HG02885 (cell line): ENCODE data around the gene WNT3.

Source experiments
- ATAC-seq: cut with Tn5 transposase; IDR thresholded peaks from one replicate; pipeline ENCODE4 v1.9.1; 2021; ENCODE audit warnings: mild to moderate bottlenecking; ENCODE audit not compliant: unreplicated experiment, poor library complexity

WNT3 gene

DNA sequence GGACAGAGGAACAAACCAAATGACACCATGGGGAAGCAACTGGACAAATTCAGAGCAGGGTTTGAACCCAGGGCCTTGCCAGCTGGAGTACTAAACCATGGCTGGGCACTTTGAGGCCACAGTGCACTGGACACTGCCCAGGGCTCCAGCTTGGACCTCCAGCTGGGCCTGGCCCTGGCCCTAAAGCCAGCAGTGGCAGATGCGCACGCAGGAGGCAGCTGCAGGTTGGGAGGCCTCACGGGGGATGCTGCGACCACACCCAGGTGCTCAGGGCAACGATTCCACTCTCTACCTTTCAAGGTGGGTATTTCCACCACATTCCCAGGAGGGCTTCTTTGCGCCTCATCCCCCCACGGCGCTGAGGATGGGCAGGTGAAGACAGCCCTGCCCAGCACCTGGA, 28.9 kb downstream of the WNT3 start:
- no peak for ATAC-seq

DNA sequence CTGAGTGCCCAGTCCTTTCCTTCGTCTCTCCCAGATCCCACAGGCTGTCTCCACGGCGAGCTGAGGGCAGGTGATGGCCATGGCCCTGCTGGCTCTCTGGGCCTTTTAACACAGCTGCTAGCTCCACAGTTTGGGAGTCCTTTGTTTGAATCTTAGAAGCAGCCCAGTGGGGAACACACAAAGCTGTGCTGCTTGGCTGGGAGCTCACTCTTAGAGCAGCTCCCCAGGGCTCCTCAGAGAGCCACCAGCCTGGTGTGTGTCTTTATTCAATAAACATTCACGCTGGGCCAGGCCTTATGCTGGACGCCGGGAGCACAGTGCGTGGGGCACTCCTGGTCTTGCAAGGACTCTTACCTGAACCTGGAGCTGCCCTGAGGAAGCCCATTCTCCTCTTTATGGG, 29.7 kb downstream of the WNT3 start:
- no peak for ATAC-seq

DNA sequence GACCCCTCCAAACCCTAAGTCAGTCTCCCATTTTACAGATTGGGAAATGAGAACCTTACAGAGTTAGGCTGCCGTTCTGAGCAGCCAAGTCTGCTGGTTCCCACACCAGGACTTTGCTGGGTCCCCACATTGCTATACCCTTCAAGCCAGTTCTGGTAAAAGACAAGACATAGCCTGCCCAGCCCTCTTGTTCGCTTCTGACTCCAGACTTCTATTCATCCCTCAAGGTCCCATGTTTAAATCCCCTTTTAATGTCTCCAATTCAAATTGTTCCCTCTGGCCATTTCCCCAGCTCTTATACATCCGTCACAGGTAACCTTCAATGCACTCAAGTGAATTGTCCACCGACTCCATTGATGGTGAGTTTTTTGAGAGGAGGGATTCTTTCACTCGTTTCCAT, 30.2 kb downstream of the WNT3 start:
- ATAC-seq = no peak

DNA sequence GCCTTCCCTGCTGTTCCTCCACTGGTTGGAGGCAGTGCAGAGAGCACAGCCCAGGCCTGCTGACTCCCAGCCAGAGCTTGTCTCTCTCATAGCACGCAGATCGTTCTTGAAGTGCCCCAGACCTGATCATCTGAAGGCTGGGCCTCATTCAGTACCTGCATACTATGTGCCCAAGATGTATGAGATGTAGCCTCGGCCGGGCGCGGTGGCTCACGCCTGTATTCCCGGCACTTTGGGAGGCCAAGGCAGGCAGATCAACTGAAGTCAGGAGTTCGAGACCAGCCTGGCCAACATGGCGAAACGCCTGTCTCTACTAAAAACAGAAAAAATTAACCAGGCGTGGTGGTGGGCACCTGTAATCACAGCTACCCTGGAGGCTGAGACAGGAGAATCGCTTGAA, 31.0 kb downstream of the WNT3 start:
- no peak for ATAC-seq

DNA sequence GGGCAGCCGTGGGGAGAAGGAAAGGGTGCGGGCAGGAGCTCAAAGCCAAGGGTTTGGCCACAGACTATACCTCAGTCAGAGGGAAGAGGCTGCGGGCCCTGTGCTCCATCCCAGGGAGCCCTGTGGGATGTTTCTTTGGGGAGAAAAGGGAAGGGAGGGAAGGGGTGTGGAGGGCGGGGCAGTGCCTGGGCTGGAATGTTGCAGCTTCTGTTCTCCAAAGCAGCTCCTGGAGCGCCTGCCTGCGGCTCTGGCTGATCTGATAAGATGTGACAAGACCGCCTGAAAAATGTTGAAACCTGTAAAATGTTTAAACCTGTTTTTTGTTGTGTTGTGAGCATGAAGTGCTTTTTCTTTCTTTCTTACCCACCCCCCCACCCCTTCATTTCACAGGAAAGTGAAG, 32.8 kb downstream of the WNT3 start:
- ATAC-seq = no peak

DNA sequence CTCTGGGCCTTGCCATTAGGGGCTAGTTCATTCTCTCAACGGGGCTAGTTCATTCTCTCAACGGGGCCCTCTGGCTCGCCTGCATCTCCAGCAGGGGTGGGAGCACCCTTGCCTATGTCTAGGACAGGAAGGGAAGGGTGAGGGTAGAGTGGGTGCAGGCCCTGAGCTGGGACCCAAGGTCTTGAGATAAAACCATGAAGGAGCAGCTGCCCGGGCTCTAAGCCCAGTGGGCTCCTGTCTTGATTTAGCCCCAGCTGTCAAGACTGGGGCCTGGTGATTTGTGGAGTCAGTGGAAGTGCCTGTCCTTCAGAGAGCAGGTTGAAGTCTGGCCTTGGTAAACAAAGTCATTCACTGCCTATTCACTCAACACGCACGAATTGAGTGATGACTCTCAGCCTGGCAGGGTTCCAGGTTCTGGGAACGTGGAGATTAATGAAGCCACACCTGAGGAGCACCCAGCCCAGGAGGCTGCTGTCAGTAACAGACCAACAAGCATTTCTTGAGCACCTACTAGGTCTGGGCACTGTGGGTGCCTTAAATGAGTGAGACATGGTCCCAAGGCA, 35.4 kb downstream of the WNT3 start:
- ATAC-seq = no peak

DNA sequence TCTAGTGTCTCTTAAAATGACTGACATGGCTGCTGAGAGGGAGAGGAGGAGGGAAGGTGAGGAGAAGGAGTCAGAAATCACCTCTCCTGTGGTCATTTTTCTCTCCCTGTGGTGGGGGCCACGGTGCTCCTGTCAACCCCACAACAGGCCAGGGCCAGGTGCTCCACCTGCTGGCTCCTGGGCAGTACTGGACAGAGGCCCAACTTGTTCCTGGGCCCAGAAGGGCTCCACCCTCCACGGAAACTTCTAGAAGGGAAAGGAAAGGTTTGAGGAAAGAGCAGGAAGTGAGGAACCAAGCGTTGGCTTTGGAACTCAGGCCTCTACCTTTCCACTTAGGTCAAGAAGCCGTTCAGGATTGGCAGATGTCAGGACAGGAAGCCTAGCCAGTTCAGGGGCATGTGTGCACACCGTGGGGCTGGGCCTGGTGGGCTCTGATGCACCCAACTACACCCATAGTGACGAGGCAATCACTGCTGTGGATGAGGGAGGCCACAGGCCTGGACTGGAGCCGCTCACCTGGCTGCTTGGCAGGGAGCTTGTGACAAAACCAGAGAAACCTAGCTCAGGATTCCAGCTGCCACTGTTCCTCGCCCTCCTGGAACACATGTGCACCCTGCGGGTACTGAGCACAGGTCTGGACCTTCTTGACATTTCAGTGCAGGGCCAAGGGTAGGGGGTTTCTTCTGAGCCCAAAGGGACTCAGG, 36.1 kb downstream of the WNT3 start:
- no peak for ATAC-seq

DNA sequence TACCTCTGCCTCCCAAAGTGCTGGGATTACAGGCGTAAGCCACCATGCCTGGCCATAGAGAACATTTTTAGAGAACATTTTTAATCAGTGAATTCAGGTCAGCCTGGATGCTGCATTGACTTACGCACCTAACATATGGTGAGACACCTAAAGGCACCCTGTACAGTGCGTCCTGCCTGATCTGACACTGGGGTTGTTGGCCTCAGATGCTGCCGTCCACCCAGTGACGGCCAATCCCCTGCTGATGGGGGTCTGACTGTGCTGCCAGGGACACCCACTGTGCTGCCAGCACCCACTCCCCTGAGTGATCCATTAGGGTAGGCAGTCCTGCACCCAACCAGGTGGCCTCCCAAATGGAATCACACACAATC, 38.5 kb downstream of the WNT3 start:
- no peak for ATAC-seq

DNA sequence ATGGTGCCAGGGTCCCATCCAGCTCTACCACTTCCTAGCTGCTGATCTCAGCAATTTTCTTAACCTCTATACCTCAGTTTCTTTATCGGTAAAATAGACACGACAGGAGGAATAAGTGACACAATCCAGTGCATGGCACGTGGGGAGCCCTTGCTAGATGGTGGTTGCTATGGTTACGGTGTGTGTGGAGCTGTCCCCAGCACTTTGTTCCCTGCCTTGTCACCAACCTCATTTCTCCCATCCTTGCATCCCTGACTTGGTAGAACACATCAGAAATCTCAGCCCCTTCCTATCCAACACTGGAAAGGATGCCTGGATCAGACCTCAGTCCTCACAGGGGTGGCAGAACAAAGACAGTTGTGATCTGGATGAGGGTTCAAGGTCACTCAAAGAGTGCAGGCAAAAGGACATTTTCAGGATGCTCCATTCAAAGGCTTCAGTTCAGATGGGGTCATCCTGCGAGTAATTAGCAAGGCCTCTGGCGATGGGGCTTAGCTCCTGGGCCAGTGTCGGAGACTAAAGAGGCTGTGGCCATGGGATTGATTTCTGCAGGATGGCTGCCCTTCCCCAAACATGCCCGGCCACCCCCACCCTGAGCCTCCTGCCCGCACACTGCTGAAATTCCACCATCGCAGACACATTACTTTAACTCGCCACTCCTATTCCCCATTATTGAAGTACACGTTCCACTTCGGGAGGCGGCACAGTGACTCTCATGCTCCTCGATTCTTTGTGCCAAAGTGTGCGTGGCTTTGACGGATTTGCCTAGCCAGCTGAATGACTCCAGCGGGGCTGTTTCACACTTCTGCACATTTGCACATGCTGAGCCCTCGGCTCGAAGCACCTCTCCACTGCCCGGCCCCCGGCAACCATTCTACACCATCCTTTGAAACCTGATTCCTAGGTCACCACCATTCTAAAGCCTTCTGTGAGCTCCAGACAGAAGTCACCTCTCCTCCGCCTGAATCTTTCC, 40.3 kb downstream of the WNT3 start:
- ATAC-seq = no peak

DNA sequence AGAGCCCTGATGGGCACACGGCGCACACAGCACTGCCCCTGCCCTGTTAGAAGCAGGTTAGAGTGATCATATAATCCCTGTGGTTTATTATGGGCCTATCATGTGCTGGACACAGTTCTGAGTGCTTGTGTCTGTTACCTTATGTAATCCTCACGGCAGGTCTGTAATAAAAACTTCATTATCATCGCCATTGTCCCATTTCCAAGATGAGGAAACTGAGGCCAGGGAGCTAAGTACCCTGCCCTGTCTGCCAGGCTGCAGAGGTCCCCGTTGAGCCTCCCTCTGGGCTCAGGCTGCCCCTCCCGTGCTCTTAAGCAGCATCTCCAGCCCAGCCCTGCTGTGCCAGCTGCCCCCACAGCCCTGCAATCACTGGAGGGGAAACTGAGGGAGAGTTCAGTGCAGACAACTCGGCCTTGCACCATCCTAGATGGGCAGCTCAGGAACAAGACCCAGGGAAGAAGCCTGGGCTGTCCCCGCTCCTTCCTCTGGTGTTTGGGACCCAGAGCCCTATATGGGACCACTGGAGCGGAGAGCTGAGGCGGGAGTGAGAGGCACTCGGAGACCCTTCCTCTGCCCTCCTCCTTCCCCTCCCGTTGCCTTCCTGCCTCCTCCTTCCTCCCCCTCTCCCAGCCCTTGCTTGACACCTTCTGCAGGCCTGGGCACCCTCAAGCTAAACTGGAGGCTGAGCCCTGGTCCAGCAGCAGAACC, 42.0 kb downstream of the WNT3 start:
- ATAC-seq = no peak

DNA sequence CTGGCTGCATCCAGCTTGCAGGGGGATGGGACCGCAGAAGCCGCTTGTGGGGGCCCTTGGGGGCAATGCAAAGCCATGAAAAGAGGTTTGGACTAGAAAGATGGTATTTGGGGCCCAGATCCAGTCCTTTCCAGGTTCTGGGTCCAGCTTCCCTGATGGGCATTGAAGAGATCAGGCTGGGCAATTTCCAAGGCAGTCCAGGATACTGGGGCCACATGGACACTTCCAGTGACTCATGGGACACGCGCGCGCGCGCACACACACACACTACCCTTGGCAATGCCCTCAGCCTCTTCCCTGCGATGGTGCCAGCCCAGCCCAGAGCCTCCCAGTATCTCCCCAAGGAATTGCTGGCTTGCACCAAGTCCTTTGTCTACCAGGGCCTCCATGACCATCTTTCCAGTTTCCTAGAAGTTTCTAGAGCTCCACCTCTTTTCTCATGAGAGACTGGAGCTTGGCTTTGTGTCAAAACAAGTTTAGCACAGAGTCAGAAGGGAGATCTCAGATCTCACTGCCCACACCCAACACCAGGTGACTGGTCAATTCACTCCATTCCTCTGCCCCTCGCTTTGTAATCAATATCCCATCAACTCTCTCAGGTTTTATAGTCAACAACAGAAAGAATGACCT, 44.3 kb downstream of the WNT3 start:
- no peak for ATAC-seq

DNA sequence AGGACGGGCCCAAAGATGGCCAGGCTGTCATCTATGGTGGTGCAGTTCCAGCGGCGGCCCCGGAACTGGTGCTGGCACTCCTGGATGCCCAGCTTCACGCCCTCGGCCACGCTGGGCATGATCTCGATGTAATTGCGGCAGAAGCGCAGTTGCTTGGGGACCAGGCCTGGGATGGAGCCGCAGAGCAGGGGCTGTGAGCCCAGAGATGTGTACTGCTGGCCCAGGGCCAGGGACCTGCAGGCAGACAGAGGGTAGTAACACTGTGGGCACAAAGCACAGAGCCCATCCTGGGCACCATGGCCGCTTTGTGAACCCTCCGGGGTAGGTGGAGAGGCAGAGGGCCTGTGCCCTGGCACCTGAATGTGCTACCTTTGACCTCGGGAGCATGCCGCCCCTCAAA, 44.8 kb downstream of the WNT3 start:
- ATAC-seq = no peak

DNA sequence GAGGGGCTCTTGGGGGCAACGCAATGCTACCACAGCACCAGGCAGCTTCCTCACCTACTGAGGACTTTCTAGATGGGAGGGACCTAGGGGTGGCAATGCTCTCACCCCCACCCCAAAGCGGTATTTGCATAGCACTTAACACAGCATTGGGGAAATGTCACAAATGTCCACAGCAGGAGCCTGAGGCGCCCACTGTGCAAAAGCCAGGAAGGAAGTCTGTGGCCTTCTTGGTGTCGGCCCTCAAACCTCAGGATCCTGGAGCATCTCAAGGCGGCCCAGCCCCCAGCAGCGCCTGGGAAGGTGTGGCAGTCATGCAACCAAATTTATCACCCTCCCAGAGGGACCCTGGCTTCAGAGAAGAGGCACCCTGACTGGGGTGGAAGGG, 45.3 kb downstream of the WNT3 start:
- ATAC-seq = no peak

DNA sequence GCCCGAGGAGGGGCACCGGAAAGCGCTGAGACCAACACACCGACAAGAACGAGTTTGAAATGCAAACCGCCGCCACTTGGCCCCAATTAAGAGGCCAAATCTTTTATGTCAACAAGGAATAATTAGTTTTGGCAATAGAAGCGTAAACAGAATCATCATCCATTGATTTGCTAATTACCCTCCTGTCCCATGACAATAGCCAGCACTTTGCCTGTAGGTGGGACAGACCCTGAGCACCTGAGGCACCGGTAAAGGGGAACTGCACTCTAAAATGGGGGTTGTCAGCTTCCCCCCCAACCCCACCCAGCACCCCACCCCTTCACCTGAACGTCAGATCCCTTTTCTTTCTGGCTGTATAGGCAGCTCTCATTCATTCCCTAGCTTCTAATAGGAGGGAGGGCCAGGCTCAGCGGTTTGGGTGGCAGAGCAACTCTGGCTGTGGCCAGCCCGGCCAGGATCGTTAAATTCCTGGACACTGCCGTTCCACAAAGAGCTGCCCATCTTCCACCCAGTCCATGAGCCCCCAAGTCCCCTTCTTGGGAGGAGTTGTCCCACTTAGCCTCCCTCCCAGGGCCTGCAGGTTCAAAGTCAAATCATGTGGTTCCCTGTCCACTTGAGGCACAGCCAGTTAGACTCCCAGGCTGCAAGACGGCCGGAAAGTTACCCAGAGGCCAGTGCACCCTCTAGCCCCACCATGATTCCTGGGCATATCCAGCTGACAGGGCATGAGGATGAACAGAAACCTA, 45.8 kb downstream of the WNT3 start:
- no peak for ATAC-seq

DNA sequence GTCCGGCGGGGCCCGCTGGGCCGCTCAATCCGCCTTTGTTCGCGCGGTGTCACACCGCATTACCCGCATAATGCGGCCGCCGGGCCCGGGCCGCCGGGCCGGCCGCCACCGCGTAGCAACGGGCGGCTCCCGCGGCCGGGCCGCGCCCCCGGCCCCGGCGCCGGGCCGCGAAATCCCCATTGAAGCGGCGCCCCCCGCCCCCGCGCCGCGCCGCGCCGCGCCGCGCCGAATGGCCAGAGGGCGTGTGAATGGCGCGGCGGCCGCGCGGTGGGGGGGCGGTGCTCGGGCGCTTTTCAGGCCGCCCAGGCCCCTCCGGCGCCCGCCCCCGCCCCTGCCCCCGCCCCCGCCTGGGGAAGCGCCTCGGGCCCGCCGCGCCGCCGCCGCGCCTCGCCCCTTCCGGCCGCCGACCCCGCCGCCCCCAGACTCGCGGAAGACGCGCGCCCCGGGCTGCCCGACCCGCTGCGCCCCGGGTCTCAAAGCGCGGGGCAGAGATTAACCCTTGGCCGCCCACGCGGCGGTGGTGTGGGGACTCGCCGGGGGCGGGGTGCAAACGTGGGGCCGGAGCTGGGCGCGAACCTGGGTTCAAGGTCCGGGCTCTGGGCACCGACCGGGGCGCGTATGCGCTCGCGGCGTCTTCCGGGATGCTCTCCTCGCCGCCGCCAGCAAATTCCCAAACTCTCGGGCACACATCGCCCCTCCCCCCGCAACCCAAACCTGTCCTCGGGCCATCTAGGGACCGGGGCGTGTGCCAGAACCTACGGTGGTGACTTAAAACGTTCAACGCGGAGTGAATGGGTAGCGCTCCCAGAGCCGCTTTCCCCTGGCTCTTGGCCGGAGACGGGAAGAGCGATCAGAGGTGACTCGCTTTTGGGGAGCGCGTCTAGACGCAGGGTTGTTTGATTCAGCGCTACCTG, 46.7 kb downstream of the WNT3 start:
- no peak for ATAC-seq

DNA sequence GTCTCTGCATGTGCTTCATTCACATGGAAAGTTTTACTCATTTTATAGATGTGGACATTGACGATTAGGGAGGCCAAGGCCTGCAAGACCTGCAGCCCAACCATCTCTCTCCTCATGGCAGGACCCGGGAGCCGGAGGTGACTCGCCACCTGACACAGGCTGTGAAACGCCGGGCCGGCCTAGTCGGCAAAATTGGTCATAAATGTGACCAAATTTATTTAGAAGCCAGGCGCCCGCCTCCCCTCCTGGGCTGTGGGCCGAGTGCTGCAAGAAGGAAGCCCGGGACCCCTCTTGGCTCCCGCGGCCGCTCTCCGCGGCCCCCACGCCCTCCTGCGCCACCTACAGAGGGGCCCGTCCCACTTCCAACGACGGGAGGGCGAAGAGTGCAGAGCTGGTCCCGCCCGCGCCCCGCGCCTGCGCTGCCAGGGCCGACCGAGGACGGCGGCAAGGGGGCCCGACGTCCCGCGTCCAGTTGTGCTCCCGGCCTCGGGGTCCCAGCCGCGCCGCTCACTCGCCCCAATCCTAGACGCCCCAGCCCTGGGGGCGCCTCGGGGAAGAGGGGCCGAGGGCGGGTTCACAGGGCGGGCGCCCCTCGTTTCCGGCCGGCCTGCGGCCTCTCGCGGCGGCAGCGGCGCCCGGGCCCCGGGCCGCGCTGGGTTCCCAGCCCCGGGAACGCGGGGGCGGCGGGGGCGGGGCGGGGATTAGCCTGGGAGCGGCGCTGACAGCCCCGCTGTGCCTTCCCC, 47.5 kb downstream of the WNT3 start:
- ATAC-seq = no peak

DNA sequence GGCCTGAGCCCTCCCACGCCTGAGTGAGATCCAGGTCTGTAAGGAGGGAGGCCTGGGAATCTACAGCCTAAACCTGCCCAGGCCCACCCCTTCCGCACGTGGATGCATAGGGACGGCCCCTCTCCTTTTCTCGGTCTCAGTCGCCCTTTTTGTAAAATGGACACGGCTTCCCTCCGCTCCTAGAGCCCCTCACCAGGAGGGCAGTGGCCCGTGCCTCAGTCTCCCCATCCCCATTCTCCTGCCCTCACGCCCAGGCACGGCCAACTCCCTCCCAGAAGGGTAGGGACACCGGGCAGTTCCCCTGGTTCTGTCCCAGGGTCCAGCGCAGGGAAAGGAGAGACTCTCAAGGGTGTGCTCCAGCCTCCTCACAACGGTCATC, 48.1 kb downstream of the WNT3 start:
- ATAC-seq = no peak
